Measurements from ENCODE around the gene PPBP.

Gene PPBP

GRCh38 chr4:73988061-73988460, at the start of gene PPBP:
Gene PPBP (minus strand): TSS chr4:73988190. CDS start chr4:73988103, 87 bp downstream.
- no peak for DNase-seq

- DNase-seq = no peak
Measured at GRCh38 chr4:74037076-74037955, 49.3 kb upstream of the PPBP start.

GRCh38 chr4:74033739-74034138, 45.7 kb upstream of the PPBP start:
- no peak for DNase-seq

GRCh38 chr4:74032064-74032463, 44.1 kb upstream of the PPBP start:
- no peak for DNase-seq

- DNase-seq = no peak
Measured at GRCh38 chr4:74031576-74031975, 43.6 kb upstream of the PPBP start.

- DNase-seq = no peak
Measured at GRCh38 chr4:74030285-74030684, 42.3 kb upstream of the PPBP start.

GRCh38 chr4:74028504-74028903, 40.5 kb upstream of the PPBP start:
- no peak for DNase-seq

GRCh38 chr4:74023709-74024108, 35.7 kb upstream of the PPBP start:
- DNase-seq = no peak

GRCh38 chr4:74021601-74022000, 33.6 kb upstream of the PPBP start:
- no peak for DNase-seq

GRCh38 chr4:74018771-74019170, 30.8 kb upstream of the PPBP start:
- no peak for DNase-seq

GRCh38 chr4:74018116-74018515, 30.1 kb upstream of the PPBP start:
- DNase-seq = no peak

- no peak for DNase-seq
Measured at GRCh38 chr4:74016068-74016467, 28.1 kb upstream of the PPBP start.

GRCh38 chr4:74015126-74015780, 27.3 kb upstream of the PPBP start:
- no peak for DNase-seq

GRCh38 chr4:74014332-74014731, 26.3 kb upstream of the PPBP start:
- DNase-seq = no peak

GRCh38 chr4:74013264-74013663, 25.3 kb upstream of the PPBP start:
- DNase-seq = no peak

- no peak for DNase-seq
Measured at GRCh38 chr4:74012130-74012529, 24.1 kb upstream of the PPBP start.

- no peak for DNase-seq
Measured at GRCh38 chr4:74009307-74009706, 21.3 kb upstream of the PPBP start.

- DNase-seq = no peak
Measured at GRCh38 chr4:74006009-74006476, 18.1 kb upstream of the PPBP start.

- DNase-seq = no peak
Measured at GRCh38 chr4:74005528-74005927, 17.5 kb upstream of the PPBP start.

GRCh38 chr4:74004668-74005067, 16.7 kb upstream of the PPBP start:
- no peak for DNase-seq

- DNase-seq = no peak
Measured at GRCh38 chr4:74000301-74000700, 12.3 kb upstream of the PPBP start.

- DNase-seq = peak; percentile 46
Measured at GRCh38 chr4:73998040-73999011, 10.3 kb upstream of the PPBP start, which contains the start of gene CXCL5. Gene CXCL5 (minus strand): TSS chr4:73998677. CDS start chr4:73998581, 96 bp downstream.

- no peak for DNase-seq
Measured at GRCh38 chr4:73992050-73992449, 4.1 kb upstream of the PPBP start.

Measured in femur (tissue), 1 donor.